ENCODE data around the gene TENM4. TPM values are rescaled to one million over a fixed set of nuclear protein-coding genes. Genes with fewer than 3 reads are reported as not detected.

Gene TENM4
- polyA plus RNA-seq, 1 of the 3 experiments (the other 2 are of a cell fraction): 16.7 TPM

DNA sequence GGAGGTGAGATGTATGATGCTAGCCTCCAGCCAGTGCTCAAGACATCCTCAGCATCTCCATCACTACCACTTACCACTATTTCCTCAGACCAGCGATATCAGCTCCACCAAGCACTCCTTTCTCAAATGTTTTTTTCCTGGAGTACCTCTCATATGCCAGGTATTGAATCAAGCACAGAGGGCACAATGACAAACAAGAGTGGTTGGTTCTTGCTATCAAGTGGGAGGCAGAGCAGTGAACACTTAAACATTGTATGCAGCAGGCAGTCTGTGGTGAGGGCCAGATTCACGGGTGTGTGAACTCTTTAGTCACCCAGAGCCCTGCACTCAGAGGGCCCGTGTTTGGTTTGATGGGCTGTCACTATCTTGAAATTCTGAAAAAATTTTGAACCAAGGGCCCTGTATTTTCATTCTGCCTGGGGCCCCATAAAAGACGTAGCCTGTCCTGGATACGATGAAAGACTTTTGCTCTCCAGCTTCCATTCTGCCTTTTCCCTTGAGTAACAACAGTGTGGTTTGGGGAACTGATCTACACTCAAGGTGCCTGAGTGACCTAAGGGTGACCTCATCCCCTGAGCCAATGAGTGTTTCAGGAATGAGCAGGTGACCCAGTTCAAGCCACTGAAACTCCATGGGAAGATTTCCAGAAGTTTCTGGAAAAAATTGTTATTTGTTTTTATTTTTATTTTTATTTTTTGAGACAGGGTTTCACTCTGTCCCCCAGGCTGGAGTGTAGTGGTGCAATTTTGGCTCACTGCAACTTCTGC lies 517.8 kb downstream of the TENM4 start:
- Histone ChIP-seq H3K9ac (no peak overlapping the region), H3K27me3 (ENCODE audit: insufficient read depth) (no peaks in the 10 kb centered on the region), H3K36me3 (replicated peaks in 1 of 2; ENCODE audit: control insufficient read depth in 1 of 2, insufficient read depth in 2 of 2, low read length in 1 of 2) (peaks cover 0 to 6% of the 10 kb centered on the region in 2 experiments), H3K9me2 (no peaks in the 10 kb centered on the region), H3K4me3 (ENCODE audit: low read depth in 2 of 2, low read length in 1 of 2) (no peak overlapping the region), H3K4me1 (ENCODE audit: control insufficient read depth in 1 of 2, insufficient read depth in 2 of 2, low read depth in 1 of 2, low read length in 1 of 2) (peaks cover 7 to 60% of the 10 kb centered on the region in 2 experiments; a peak in 2 of 4 replicates), H3F3A (replicated peaks; ENCODE audit: insufficient read depth) (no peaks in the 10 kb centered on the region), H2AFZ (ENCODE audit: low read depth) (no peak overlapping the region), H3K79me2 (ENCODE audit: insufficient read depth) (no peaks in the 10 kb centered on the region), H4K20me1 (ENCODE audit: insufficient read depth) (no peaks in the 10 kb centered on the region; the same call in 1 of the 2 replicates), H3K27ac (ENCODE audit: low read depth in 2 of 2, low read length in 1 of 2) (no peak overlapping the region; a peak in 1 of 4 replicates), H3K4me2 (no peak overlapping the region), H3K9me3 (no peaks in the 10 kb centered on the region)
- TF ChIP-seq YY1 (IDR thresholded peaks at IDR 0.05; ENCODE audit: low read depth) (no peak), FOXJ3 (CRISPR knock-in tag; IDR thresholded peaks at IDR 0.05) (no peak), GABPA (IDR thresholded peaks at IDR 0.05; ENCODE audit: low read depth) (no peak), EZH2phosphoT487 (IDR thresholded peaks at IDR 0.05; ENCODE audit: borderline replicate concordance, low read depth) (no peak), TEAD4 (IDR thresholded peaks at IDR 0.05; ENCODE audit: borderline replicate concordance, insufficient read depth) (no peak), TCF12 (IDR thresholded peaks at IDR 0.05) (no peak), CHD2 (IDR thresholded peaks at IDR 0.05; ENCODE audit: low read length, partially characterized antibody) (no peak), SMC3 (IDR thresholded peaks at IDR 0.05; ENCODE audit: low read depth, low read length) (no peak), RAD21 (IDR thresholded peaks at IDR 0.05; ENCODE audit: low read length) (no peak), MEF2A (IDR thresholded peaks at IDR 0.05; ENCODE audit: borderline replicate concordance, low read depth) (no peak), FOSL2 (IDR thresholded peaks at IDR 0.05; ENCODE audit: borderline replicate concordance, low read depth) (no peak), EP300 (IDR thresholded peaks at IDR 0.05; ENCODE audit: borderline replicate concordance in 1 of 2, low read depth in 1 of 2, low read length in 1 of 2) (no peak)
- TF ChIP-seq, protein P1, sequence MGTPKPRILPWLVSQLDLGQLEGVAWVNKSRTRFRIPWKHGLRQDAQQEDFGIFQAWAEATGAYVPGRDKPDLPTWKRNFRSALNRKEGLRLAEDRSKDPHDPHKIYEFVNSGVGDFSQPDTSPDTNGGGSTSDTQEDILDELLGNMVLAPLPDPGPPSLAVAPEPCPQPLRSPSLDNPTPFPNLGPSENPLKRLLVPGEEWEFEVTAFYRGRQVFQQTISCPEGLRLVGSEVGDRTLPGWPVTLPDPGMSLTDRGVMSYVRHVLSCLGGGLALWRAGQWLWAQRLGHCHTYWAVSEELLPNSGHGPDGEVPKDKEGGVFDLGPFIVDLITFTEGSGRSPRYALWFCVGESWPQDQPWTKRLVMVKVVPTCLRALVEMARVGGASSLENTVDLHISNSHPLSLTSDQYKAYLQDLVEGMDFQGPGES (IDR thresholded peaks at IDR 0.05; ENCODE audit: low read depth, low read length): no peak
- TF ChIP-seq, protein P2, sequence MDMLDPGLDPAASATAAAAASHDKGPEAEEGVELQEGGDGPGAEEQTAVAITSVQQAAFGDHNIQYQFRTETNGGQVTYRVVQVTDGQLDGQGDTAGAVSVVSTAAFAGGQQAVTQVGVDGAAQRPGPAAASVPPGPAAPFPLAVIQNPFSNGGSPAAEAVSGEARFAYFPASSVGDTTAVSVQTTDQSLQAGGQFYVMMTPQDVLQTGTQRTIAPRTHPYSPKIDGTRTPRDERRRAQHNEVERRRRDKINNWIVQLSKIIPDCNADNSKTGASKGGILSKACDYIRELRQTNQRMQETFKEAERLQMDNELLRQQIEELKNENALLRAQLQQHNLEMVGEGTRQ (IDR thresholded peaks at IDR 0.05; ENCODE audit: borderline replicate concordance, low read depth, low read length): no peak
- TF ChIP-seq, protein P3, sequence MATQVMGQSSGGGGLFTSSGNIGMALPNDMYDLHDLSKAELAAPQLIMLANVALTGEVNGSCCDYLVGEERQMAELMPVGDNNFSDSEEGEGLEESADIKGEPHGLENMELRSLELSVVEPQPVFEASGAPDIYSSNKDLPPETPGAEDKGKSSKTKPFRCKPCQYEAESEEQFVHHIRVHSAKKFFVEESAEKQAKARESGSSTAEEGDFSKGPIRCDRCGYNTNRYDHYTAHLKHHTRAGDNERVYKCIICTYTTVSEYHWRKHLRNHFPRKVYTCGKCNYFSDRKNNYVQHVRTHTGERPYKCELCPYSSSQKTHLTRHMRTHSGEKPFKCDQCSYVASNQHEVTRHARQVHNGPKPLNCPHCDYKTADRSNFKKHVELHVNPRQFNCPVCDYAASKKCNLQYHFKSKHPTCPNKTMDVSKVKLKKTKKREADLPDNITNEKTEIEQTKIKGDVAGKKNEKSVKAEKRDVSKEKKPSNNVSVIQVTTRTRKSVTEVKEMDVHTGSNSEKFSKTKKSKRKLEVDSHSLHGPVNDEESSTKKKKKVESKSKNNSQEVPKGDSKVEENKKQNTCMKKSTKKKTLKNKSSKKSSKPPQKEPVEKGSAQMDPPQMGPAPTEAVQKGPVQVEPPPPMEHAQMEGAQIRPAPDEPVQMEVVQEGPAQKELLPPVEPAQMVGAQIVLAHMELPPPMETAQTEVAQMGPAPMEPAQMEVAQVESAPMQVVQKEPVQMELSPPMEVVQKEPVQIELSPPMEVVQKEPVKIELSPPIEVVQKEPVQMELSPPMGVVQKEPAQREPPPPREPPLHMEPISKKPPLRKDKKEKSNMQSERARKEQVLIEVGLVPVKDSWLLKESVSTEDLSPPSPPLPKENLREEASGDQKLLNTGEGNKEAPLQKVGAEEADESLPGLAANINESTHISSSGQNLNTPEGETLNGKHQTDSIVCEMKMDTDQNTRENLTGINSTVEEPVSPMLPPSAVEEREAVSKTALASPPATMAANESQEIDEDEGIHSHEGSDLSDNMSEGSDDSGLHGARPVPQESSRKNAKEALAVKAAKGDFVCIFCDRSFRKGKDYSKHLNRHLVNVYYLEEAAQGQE (IDR thresholded peaks at IDR 0.05; ENCODE audit: low read depth, low read length): no peak
- TF ChIP-seq, protein P4, sequence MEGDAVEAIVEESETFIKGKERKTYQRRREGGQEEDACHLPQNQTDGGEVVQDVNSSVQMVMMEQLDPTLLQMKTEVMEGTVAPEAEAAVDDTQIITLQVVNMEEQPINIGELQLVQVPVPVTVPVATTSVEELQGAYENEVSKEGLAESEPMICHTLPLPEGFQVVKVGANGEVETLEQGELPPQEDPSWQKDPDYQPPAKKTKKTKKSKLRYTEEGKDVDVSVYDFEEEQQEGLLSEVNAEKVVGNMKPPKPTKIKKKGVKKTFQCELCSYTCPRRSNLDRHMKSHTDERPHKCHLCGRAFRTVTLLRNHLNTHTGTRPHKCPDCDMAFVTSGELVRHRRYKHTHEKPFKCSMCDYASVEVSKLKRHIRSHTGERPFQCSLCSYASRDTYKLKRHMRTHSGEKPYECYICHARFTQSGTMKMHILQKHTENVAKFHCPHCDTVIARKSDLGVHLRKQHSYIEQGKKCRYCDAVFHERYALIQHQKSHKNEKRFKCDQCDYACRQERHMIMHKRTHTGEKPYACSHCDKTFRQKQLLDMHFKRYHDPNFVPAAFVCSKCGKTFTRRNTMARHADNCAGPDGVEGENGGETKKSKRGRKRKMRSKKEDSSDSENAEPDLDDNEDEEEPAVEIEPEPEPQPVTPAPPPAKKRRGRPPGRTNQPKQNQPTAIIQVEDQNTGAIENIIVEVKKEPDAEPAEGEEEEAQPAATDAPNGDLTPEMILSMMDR (IDR thresholded peaks at IDR 0.05): no peak
- WGBS (ENCODE audit: low lambda C conversion rate): 90% methylated on average over 4 of the region's 5 CpGs
- DNase-seq: no peak
- ChIA-PET POLR2A (no interaction called here), CTCF (interaction anchor here (0.7 kb wide), 1 partner anchor 50 kb away, joined by 3 read pairs; no protein-coding TSS in a partner anchor)

Measured in SK-N-SH (cell line).